K562 (cell line): ENCODE data around the gene EHBP1. TPM values are rescaled to one million over a fixed set of nuclear protein-coding genes. Genes with fewer than 3 reads are reported as not detected.

Experiments
- ATAC-seq: fragments of 200-7000 bp; cut with Tn5 transposase; 3 replicates; pipeline ENCODE4 v1.9.1; 2020; ENCODE audit warnings: moderate library complexity
- BruUV-seq: library from RNA; stranded (reverse); fragments of 400-500 nt; replicated peaks from 2 replicates; lab custom pipeline; 2021; lab: Mats Ljungman, UMichigan
- CTCF ChIA-PET: fragments of 300-600 bp; formaldehyde crosslinking; extraction: SDS; loops from one replicate; lab custom pipeline; 2021; ENCODE audit warnings: low intra/inter-chr PET ratio; lab: Yijun Ruan, JAX
- POLR2A ChIA-PET: fragments of 300-600, 350-650 bp; sonication (Branson Sonifier 250); formaldehyde crosslinking; extraction: SDS; loops from one replicate; lab custom pipeline; 2021; ENCODE audit warnings: antibody characterized with exemption, inconsistent platforms; lab: Yijun Ruan, JAX
- DNase-seq, 4 experiments: peaks; one replicate each; pipeline versions ENCODE4 v3.0.0 to v3.0.0-alpha.2; 2011 to 2018; ENCODE audit warnings: low spot score in 3 of 4, mixed read lengths in 3 of 4; ENCODE audit errors: extremely low read depth in 1 of 4
- FAIRE-seq: peaks from 2 replicates; lab custom pipeline; 2011; peaks lifted over from hg19 to GRCh38; lab: Jason Lieb, UNC
- H2AFZ ChIP-seq: 2 replicates; pipeline ENCODE4 v1.6.0; 2011; ENCODE audit warnings: low read depth, low read length, control low read depth, inconsistent platforms
- H3K27ac ChIP-seq: fragments of 200-600 bp; 3 replicates; pipeline ENCODE4 v1.8.0; 2011; ENCODE audit warnings: low read depth, mild to moderate bottlenecking, control low read depth, inconsistent platforms, low read length, moderate library complexity, mixed read lengths; ENCODE audit errors: extremely low read depth
- H3K27me3 ChIP-seq, 2 experiments: fragments of 300-600 bp in 1 of 2; 2 replicates in 1 of 2; 3 replicates in 1 of 2; pipeline versions ENCODE4 v1.6.0 to v1.8.0; 2011; ENCODE audit warnings: inconsistent platforms in 2 of 2, low read length in 2 of 2, mild to moderate bottlenecking in 1 of 2, mixed read lengths in 1 of 2, moderate library complexity in 1 of 2; ENCODE audit not compliant: control insufficient read depth in 2 of 2, insufficient read depth in 2 of 2
- H3K36me3 ChIP-seq: fragments of 300-600 bp; 3 replicates; pipeline ENCODE4 v1.8.0; 2011; ENCODE audit warnings: mild to moderate bottlenecking, low read length, inconsistent platforms; ENCODE audit not compliant: control insufficient read depth, insufficient read depth
- H3K4me1 ChIP-seq, 2 experiments: fragments of 200-600 bp in 1 of 2; replicated peaks in 1 of 2; 2 replicates in 1 of 2; 3 replicates in 1 of 2; pipeline versions ENCODE4 v1.5.1 to v1.8.0; 2011; ENCODE audit warnings: inconsistent platforms in 2 of 2, low read length in 2 of 2, mild to moderate bottlenecking in 1 of 2, mixed read lengths in 1 of 2, moderate library complexity in 1 of 2; ENCODE audit not compliant: control insufficient read depth in 2 of 2, insufficient read depth in 2 of 2
- H3K4me2 ChIP-seq: 2 replicates; pipeline ENCODE4 v1.6.1; 2011; ENCODE audit warnings: low read length, control low read depth, inconsistent platforms, mixed read lengths; ENCODE audit not compliant: insufficient read depth
- H3K4me3 ChIP-seq: fragments of 200-600 bp; sonication (generic), shearing (Covaris generic); 2 replicates; pipeline ENCODE4 v1.5.1; 2016; ENCODE audit warnings: control low read depth, inconsistent platforms
- H3K79me2 ChIP-seq: fragments of 200-600 bp; 3 replicates; pipeline ENCODE4 v1.8.0; 2011; ENCODE audit warnings: low read length, inconsistent platforms; ENCODE audit not compliant: control insufficient read depth, insufficient read depth
- H3K9ac ChIP-seq, 2 experiments: 2 replicates each; pipeline versions ENCODE4 v1.6.0 to v1.6.1; 2011; ENCODE audit warnings: low read depth in 2 of 2, low read length in 2 of 2, control low read depth in 1 of 2, inconsistent platforms in 1 of 2, mild to moderate bottlenecking in 1 of 2, mixed read lengths in 1 of 2; ENCODE audit not compliant: insufficient read depth in 1 of 2
- H3K9me1 ChIP-seq: one replicate; pipeline ENCODE4 v1.6.0; 2011; ENCODE audit warnings: inconsistent platforms, mild to moderate bottlenecking, low read length, moderate library complexity; ENCODE audit not compliant: control insufficient read depth, insufficient read depth
- H3K9me3 ChIP-seq: replicated peaks from 2 replicates; pipeline ENCODE4 v1.5.1; 2011; ENCODE audit warnings: low read depth, low read length, inconsistent platforms; ENCODE audit not compliant: control insufficient read depth, insufficient read depth
- H4K20me1 ChIP-seq: replicated peaks from 2 replicates; pipeline ENCODE4 v1.6.1; 2011; ENCODE audit warnings: low read length, inconsistent platforms, mixed read lengths; ENCODE audit not compliant: control insufficient read depth, insufficient read depth
- C11orf30 ChIP-seq: fragments of 450-650 bp; IDR thresholded peaks from 2 replicates; pipeline ENCODE4 v1.6.1; 2016; ENCODE audit warnings: low read depth, mild to moderate bottlenecking
- MAFF ChIP-seq: IDR thresholded peaks from 2 replicates; pipeline ENCODE4 v1.6.1; 2012; ENCODE audit warnings: low read length, improper control_type of control experiment
- MAFG ChIP-seq: fragments of 450-650 bp; conservative IDR thresholded peaks from 2 replicates; pipeline ENCODE4 v1.6.1; 2016; ENCODE audit warnings: missing genetic modification characterization, missing compliant biosample characterization
- MAFK ChIP-seq: IDR thresholded peaks from 2 replicates; pipeline ENCODE4 v1.6.1; 2011; ENCODE audit warnings: low read length, improper control_type of control experiment
- NFE2L1 ChIP-seq: fragments of 450-650 bp; IDR thresholded peaks from 2 replicates; pipeline ENCODE4 v1.6.1; 2016; ENCODE audit warnings: missing genetic modification characterization, low read depth, mild to moderate bottlenecking, missing compliant biosample characterization, moderate library complexity, borderline replicate concordance
- PTRF ChIP-seq: fragments of 450-650 bp; IDR thresholded peaks from 2 replicates; pipeline ENCODE4 v1.6.1; 2016; ENCODE audit warnings: mild to moderate bottlenecking, missing genetic modification characterization, missing compliant biosample characterization
- SREBF2 ChIP-seq: sonication (generic); formaldehyde crosslinking; IDR thresholded peaks from 2 replicates; pipeline ENCODE4 v1.4.0; 2020; ENCODE audit warnings: mild to moderate bottlenecking, missing genetic modification reagents
- TCF3 ChIP-seq: sonication (generic); formaldehyde crosslinking; IDR thresholded peaks from 2 replicates; pipeline ENCODE4 v1.4.0; 2020; ENCODE audit warnings: mild to moderate bottlenecking, missing genetic modification reagents
- THRA ChIP-seq: fragments of 450-650 bp; IDR thresholded peaks from 2 replicates; pipeline ENCODE4 v1.6.1; 2017; ENCODE audit warnings: mild to moderate bottlenecking, moderate library complexity
- ZBTB2 ChIP-seq: fragments of 450-650 bp; IDR thresholded peaks from 2 replicates; pipeline ENCODE4 v1.6.1; 2016; ENCODE audit warnings: antibody characterized with exemption
- ZNF316 ChIP-seq: fragments of 450-650 bp; IDR thresholded peaks from 2 replicates; pipeline ENCODE4 v1.6.1; 2016
- ZNF41 ChIP-seq: fragments of 250-450 bp; sonication (Bioruptor Pico); conservative IDR thresholded peaks from 2 replicates; pipeline ENCODE4 v1.4.0; 2020; ENCODE audit warnings: mild to moderate bottlenecking
- WGBS: fragments of 100-300 bp; shearing (Covaris generic); methylation state at CpG from one replicate; pipeline ENCODE4 v1.1.6; 2016; ENCODE audit warnings: low coverage, mixed read lengths; ENCODE audit not compliant: insufficient coverage; ENCODE audit errors: missing lambda C conversion rate; 5-methylcytosine and 5-hydroxymethylcytosine counted together
- in situ Hi-C: fragments of 300-500 bp; cut with MboI; formaldehyde crosslinking; loops from 4 replicates; pipeline ENCODE4 v1.15.0; 2018; ENCODE audit warnings: inconsistent platforms, mixed read lengths
- intact Hi-C: fragments of 100-400 bp; cut with micrococcal nuclease; formaldehyde crosslinking; loops from 2 replicates; pipeline ENCODE4 v1.14.2; 2022
- polyA plus RNA-seq, 8 experiments: library from polyadenylated mRNA; depleted of rRNA in 4 of 8; stranded (reverse) in 5 of 8; unstranded in 3 of 8; fragments of >200 nt; fragmentation: Nextera tagmentation in 2 of 8; fragmentation: Illumina TruSeq in 1 of 8; extraction: Ambion mirVana in 2 of 8; extraction: Trizol in 1 of 8; gene quantifications; 2 replicates each; pipeline versions ENCODE4 v1.2.1 to v1.2.3, GENCODE V29; 2011 to 2014; ENCODE audit warnings: inconsistent platforms in 1 of 8, missing spikeins in 1 of 8
- total RNA-seq, 7 experiments: library from RNA; depleted of rRNA in 6 of 7; stranded (reverse); fragments of >200 nt in 6 of 7; fragmentation: Illumina TruSeq in 2 of 7; extraction: Trizol in 2 of 7; gene quantifications; 2 replicates each; pipeline versions ENCODE4 v1.2.1 to v1.2.3, GENCODE V29; 2011 to 2021; ENCODE audit warnings: low replicate concordance in 1 of 7

EHBP1 gene
- total and polyA plus RNA-seq, 9 of the 15 experiments (the other 6 are each of a cell fraction or from before 2014, with no cell fraction given) = 8.9 to 26.6 (median 19.3) TPM

GRCh38 chr2:62939735-62940491 lies 234.4 kb downstream of the EHBP1 start:
- Histone ChIP-seq H2AFZ (no peak overlapping the region), H3K4me3 (no peak overlapping the region), H3K27me3 (no peaks in the 10 kb centered on the region), H3K9ac (no peak overlapping the region), H3K9me1 (no peaks in the 10 kb centered on the region)
- in situ Hi-C loops (loop anchor here (25.0 kb wide), 1 partner anchor 247 kb away; no protein-coding TSS in a partner anchor), intact Hi-C loops (loop anchor here (5.0 to 10.0 kb wide), 4 partner anchors 155 to 547 kb away; no protein-coding TSS in a partner anchor)
- FAIRE-seq (no peak), DNase-seq (no peak)
- POLR2A ChIA-PET = no interaction called here
- peak; percentile 72 for TF ChIP-seq ZNF316
- TF ChIP-seq ZBTB2 = no peak
- no peak for TF ChIP-seq THRA
- TF ChIP-seq C11orf30 = peak; percentile 54; the same call in 1 of the 2 replicates
- peak; percentile 54; the same call in 1 of the 2 replicates for TF ChIP-seq MAFK
- TF ChIP-seq MAFG (tag) = peak; percentile 48; the same call in 1 of the 2 replicates
- no peak for TF ChIP-seq TCF3 (CRISPR knock-in tag)
- TF ChIP-seq PTRF (tag) = no peak
- no peak for TF ChIP-seq ZNF41 (CRISPR knock-in tag)
- TF ChIP-seq NFE2L1 (tag) = no peak
- peak; percentile 48 for TF ChIP-seq MAFF
- TF ChIP-seq SREBF2 (CRISPR knock-in tag) = no peak
- TF ChIP-seq, all 486 proteins: peak for 5
- Histone ChIP-seq H3K36me3 (no peaks in the 10 kb centered on the region), H3K79me2 (no peaks in the 10 kb centered on the region), H3K27ac (no peak overlapping the region), H3K4me1 (no peaks in the 10 kb centered on the region), H4K20me1 (no peaks in the 10 kb centered on the region), H3K9me3 (no peaks in the 10 kb centered on the region), H3K4me2 (no peak overlapping the region)
- no peak for ATAC-seq
- no TSS peak for BruUV-seq
- CTCF ChIA-PET = no interaction called here
- 69% methylated on average over 5 of the region's 5 CpGs for WGBS
